Measurements from ENCODE around the gene OR10D3. TPM values are rescaled to one million over a fixed set of nuclear protein-coding genes. Genes with fewer than 3 reads are reported as not detected.
"Not testable (repeated sequence)": the region's sequence is repeated elsewhere in the genome, so short reads cannot be mapped to it uniquely, and the experiment has no call there.

OR10D3 gene
- total RNA-seq, 1 donor from 2014 or later: not detected

DNA sequence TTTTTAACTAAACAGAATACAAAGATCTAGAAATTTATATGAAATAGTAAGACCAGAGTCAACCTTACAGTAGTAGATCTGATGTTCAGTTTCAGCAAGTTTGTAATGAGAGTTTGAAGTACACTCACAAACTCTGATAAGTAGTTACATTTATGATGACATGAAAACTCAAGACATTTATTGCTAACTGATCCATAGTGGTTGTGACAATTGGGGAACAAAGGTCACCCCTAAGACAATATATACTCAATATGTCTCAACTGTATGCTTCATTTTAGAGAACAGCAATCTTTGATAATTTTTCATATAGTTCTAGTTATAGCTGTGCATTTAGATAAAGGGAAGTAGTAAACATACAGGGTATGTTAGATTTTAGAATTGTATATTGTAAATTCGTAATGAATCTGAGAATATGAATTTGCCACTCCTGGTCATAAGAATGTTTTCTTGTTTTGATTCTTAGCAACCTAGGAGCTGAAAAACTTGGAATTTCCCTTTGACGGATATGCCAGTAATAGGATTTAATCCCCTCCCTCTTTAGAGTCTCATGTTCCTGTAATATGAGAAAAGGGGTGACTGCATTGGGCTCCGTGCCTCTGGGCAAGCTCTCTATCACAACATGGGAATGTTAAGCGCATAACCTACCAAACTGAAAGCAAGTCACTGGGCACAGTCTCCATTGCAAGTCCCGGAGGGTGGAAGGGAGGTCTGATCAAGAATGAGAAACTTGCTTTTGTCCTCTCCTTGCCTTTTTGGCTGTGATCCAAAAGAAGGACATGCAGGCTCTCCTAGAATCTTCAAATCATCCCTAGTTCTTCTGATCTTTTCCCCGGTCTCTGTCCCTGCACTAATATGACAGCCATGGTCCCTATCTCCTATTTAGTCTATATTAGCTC, 11.4 kb downstream of the OR10D3 start:
- no peak for DNase-seq

DNA sequence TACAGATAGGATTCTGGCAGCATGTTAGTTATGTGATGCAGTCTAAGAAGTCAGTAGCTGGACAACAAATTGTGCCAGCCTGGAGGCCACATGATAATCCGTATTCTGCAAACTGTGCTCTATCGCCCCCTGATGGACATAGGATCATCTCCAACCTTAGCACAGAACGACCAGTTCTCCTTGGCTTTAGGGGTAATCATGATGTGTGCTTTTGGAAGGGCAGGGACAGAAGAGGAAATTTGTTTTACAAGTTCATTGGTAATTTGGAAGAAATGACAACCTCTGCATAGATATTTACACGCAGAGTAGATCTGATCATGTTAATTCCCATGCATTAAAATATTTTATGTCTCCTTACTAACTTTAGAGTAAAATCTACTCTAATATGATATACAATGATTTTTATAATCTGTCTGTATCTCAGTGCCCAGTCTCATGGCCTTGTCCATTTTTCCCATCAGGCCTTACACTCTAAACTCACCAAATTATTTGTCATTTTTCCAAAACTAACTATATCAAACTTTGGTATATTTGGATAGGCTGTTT, 12.1 kb downstream of the OR10D3 start:
- peak; percentile 2 for DNase-seq

DNA sequence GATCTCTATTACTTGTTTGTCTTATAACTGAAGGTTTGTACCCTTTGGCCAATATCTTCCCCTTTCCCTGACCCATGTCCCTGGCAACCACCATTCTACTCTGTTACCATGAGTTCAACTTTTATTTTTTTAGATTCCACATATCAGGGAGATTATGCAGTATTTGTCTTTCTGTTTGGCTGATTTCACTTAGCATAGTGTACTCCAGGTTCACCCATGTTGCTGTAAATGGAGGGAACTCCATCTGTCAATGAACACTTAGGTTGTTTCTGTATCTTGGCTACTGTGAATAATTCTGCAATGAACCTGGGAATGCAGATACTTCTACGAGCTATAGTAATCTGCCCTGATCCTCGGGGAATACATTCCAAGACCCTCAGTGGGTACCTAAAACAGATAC, 14.9 kb downstream of the OR10D3 start:
- no peak for DNase-seq

DNA sequence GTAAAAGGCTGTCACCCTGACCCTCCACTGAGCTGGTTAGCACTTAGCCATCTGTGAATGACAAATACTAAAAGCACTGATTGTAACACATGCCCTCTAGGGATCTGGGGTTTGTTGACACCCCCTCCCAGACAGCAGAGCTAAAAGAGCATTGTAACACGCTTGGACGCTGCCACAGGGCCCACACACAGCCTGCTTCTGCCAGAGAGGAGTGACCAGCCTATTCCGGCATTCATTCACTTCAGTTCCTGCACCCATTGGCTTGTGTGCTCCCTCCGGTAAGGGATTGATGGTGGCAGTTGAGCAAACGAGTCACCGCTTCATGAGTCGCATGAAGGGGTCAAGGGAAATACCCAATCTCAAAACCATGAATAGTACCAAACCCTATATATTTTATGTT, 15.8 kb downstream of the OR10D3 start:
- no peak for DNase-seq

DNA sequence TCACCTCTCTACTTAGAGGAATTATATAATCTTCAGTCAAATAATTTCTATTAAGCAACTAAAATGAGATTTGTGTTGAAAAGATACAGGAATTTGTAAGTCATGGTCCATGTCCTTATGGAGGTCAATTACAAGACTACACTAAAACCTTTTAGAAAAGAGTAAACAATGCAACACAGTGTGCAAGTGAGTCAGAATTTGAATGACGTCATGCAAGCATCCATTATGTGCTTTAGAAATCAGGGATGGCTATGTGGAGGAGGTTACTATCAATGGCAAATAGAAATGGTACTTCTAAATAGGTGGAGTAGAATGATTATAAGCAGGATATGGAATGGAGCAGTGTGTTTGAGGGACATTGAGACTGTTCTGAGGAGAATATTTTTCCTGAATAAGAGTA, 16.6 kb downstream of the OR10D3 start:
- no peak for DNase-seq

DNA sequence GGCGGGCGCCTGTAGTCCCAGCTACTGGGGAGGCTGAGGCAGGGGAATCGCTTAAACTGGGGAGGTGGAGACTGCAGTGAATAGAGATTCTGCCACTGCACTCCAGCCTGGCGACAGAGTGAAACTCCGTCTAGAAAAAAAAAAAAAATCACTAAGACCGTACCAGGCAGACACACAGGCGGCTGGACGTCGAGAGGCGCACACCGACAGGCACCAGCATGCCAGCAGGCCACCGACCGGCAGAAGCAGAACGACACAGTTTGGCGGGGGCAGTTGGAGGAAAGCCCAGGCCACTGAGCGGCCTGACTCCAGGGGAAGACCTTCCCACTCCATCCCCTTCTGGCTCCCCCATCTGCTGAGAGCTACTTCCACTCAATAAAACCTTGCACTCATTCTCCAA, 17.5 kb downstream of the OR10D3 start:
- DNase-seq: no peak

DNA sequence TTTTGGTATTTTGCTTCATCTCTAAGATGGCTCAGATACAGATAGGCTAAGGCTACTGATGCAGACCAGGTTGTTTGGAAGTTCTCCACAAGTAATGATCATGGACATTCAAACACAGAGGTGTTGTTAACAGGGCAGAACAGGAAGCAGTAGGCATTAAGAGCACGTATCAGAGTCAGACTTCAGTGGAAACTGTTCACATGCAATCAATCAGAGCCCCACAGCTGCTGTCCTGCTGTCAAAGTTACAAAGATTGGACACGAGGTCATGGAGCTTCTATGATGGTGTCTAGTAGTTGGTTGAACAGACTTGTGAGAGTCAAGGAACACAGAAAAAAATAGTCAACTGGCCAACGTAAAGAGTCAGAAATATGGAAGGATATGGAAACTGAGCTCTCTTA, 19.8 kb downstream of the OR10D3 start:
- DNase-seq: no peak

DNA sequence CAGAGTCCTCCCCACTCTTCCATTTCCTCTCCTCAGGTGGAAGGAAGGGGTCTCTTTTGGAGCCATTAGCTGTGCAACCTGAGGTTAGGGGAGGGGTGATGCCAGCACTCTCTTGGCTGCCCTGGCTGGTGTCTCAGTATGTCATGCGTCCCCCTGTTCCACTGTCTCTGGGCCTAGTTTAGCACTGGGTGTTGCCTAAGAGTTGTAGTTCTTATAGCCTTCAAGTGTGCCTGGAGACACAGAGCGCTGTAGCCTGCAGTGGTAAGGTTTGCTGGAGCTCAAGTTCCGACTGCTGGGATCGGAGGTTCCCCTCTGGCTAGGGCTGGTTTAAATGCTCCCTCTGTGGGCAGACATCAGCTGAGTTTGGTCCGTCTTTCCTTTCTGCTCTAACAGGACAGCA, 20.9 kb downstream of the OR10D3 start:
- DNase-seq: no peak

DNA sequence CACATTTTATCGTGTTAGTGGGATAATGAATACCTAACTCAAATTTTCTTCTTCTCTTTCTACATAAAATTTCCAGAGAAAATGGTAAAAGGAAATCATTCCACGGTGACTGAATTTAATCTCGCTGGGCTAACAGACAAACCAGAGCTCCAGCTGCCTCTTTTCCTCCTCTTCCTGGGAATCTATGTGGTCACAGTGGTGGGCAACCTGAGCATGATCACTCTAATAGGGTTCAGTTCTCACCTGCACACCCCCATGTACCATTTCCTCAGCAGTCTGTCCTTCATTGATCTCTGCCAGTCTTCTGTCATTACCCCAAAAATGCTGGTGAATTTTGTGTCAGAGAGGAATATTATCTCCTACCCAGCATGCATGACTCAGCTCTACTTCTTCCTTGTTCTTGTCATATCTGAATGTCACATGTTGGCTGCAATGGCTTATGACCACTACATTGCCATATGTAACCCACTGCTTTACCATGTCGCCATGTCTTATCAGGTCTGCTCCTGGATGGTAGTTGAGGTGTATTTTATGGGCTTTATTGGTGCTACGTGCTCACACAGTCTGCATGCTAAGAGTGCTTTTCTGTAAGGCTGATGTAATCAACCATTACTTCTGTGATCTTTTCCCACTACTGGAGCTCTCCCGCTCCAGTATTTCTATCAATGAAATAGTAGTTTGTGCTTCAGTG, 24.1 kb downstream of the OR10D3 start:
- no peak for DNase-seq

DNA sequence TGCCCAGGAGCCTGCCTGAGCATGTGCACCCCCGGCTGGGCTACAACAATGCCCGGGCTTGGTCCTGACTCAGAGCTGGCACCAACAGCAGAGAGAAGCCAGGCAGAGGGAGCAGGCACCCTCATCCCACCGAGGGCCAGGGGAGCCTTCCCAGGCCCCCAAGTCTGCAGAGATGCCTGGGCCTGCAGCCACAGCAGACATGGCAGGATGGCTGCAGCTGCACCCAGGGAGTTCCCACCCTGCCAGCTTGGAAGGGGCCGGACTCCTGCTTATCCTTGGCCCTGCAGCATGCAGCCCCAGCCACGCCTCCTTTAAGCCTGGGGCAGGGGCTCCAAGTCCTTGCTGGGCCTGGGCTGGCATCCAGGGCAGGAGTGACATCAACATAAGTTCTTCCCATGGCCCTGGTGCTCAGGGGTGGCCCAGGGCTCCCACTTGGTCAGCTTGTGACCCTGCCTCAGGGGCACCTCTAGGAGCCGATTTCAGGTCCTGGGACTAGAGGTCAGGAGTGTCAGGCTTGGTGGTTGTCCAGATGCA, 26.7 kb downstream of the OR10D3 start:
- DNase-seq: no peak

DNA sequence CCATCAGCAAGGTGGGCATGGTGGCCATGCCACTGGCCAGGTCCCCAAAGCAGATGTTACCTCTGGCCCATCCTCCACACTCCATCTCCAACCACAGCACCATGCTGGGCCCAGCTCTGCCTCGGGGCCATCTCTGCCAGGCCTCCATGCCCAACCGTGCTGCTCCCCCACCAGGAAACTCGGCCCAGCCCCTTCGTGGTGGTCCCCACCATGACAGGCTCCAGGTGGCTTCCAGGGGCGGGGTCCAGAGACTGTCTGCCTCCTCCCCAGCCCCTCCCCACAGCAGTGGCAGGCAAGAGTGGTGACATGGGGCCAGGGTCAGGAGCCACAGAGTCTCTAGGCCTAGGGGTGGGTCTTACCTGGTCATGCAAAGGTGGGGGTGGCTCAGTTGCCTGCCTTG, 27.3 kb downstream of the OR10D3 start:
- DNase-seq: no peak

DNA sequence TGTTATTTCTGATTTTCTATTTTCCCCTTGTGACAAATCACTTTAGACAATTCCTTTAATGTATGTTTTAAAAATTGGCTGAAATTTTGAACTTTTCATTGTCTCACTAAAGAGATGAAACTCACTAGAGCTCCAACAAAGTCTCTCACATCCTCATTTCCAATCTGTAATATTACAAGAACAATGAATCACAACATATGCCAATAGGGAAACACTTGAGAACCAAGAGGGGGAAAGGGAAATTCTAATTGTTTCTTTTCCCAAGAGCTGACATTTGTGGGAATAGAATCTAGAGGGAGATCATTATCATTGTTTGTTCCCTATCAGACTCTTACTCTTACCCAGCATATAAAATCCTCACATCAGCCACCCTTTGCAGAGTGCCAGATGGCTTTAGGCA, 28.2 kb downstream of the OR10D3 start:
- DNase-seq: no peak

DNA sequence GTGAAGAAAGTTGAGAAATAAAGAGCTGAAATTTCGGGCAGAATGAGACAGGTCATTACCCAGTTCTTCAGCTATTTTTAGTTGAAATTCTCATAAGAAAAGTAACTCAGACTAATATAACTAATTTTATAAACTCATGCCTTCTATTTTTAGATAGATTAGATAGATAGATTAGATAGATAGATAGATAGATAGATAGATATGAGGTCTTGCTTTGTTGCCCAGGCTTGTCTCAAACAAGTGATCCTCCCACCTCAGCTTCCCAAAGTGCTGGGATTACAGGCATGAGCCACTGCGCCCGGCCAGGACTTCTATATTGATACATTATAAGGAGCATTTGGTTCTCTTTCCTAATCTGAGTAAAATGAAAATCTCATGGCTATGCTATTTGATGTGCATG, 30.9 kb downstream of the OR10D3 start:
- no peak for DNase-seq

DNA sequence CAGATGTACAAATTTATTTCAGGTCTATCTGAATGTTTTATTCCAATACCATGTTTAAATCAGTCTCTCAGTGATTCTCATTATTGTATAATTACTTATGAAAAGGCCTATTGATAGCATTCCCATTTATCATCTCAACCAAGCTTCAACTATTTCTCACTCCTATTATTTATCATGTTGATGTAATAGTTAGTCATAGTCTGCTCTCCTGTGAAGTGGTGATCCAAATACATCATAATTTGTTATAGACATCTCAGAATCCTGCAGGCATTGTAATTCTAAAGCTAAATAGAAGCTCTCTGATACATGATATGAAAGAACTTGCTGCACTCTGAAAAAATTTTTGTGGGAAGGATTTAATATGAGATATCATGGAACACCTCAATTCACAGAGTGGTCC, 36.0 kb downstream of the OR10D3 start:
- no peak for DNase-seq

DNA sequence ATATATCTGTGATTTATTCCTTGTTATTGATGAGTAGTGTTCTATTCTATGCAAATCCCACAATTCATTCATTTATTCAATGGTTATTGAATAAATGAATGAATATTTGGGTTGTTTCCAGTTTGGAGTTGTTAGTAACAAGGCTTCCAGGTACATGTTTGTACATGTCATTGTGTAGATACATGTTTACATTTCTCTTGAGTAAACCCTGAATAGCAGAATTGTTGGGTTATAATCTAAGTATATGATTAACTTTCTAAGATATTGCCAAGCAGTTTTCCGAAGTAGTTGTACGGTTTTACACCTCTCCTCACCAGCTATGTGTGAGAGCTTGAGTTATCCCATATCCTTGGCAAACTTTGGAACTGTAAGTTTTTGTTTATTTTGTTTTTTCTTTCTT, 39.3 kb downstream of the OR10D3 start:
- no peak for DNase-seq

DNA sequence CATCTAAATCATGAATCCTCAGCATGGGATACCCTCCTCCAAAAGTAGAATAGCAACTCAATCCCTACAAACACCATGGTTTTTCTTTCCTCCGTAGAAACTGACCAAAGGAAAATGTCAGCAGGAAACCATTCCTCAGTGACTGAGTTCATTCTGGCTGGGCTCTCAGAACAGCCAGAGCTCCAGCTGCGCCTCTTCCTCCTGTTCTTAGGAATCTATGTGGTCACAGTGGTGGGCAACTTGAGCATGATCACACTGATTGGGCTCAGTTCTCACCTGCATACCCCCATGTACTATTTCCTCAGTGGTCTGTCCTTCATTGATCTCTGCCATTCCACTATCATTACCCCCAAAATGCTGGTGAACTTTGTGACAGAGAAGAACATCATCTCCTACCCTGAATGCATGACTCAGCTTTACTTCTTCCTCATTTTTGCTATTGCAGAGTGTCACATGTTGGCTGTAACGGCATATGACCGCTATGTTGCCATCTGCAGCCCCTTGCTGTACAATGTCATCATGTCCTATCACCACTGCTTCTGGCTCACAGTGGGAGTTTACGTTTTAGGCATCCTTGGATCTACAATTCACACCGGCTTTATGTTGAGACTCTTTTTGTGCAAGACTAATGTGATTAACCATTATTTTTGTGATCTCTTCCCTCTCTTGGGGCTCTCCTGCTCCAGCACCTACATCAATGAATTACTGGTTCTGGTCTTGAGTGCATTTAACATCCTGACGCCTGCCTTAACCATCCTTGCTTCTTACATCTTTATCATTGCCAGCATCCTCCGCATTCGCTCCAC, 41.7 kb downstream of the OR10D3 start:
- DNase-seq: not testable (repeated sequence)

DNA sequence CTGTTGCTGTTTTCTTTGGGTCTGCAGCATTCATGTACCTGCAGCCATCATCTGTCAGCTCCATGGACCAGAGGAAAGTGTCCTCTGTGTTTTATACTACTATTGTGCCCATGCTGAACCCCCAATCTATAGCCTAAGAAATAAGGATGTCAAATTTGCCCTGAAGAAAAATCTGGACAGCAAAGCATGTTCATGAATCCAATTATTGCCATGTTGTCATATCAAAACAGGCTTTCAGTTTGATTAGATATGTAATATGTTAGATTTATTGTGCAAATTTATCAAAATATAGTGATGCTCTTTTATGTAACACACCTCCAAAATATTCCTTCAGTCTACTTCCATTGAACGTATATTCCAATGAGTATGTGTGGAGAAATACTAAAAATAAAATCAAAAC, 42.3 kb downstream of the OR10D3 start:
- DNase-seq: no peak

DNA sequence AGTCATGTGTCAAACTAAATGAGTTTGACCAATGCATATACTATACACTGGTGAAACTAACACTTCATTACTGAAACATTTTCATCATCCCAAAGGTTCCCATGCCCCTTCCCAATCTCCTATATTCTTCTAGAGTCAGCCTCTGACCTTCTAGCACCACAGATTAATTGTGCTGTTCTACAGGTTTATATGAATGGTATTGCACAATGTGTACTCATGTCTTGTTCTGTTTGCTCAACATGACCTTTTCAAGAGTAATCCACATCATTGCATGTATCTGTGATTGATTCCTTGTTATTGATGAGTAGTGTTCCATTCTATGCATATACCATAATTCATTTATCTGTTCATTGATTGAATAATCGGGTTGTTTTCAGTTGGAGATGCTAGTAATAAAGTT, 50.2 kb downstream of the OR10D3 start:
- no peak for DNase-seq

All from occipital lobe (tissue), 2 donors.